Measurements from ENCODE around the gene NRN1.

DNA sequence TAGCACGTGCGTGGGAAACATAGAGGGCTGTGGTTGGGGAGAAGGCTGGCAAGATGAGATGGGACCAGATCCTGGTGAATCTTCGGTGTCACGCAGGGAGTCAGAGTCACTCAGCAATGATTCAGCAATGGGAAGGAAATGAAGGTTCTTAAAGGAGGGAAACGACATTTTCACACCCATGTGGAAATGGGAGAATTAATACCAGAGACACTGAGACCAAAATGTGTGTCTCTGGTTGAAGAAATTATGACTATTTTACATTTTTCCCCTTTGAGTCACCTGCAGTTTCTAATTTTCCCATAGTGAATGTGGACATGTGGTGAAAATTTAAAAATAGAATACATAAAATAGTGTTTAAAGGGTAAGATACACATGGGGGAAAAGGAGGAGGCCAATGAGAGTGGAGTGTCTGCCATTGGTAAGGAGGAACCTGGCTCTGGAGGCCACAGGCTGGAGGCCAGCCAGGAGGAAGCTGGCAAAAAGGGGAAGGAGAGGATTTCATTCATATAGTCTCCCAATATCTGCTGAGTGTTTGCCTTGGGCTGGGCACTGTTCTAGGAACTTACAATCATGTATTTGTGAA is 17.5 kb downstream of the NRN1 start:
- TF ChIP-seq TCF12 (IDR thresholded peaks at IDR 0.05; ENCODE audit: low read depth): no peak
- TF ChIP-seq NFIC (IDR thresholded peaks at IDR 0.05): no peak
- TF ChIP-seq FOXM1 (IDR thresholded peaks at IDR 0.05; ENCODE audit: borderline replicate concordance, low read depth): no peak
- TF ChIP-seq TAF1 (IDR thresholded peaks at IDR 0.05; ENCODE audit: low read depth): no peak
- no peak for TF ChIP-seq EP300 (IDR thresholded peaks at IDR 0.05; ENCODE audit: borderline replicate concordance)
- no peak for TF ChIP-seq YY1 (IDR thresholded peaks at IDR 0.05; ENCODE audit: low read depth)
- TF ChIP-seq MAX (IDR thresholded peaks at IDR 0.05): no peak

Measured in Ishikawa (cell line).